OCI-LY1 (cell line): Measurements from ENCODE around the gene DDX1.

Source experiments
- CTCF ChIP-seq: fragments of 200-600 bp; sonication (generic), shearing (Covaris generic); IDR thresholded peaks from 2 replicates; pipeline ENCODE4 v1.5.1; 2017; ENCODE audit warnings: mild to moderate bottlenecking, antibody characterized with exemption, low read length, moderate library complexity, mixed read lengths
- EZH2 ChIP-seq: fragments of 200-600 bp; sonication (generic), shearing (Covaris generic); IDR thresholded peaks from 2 replicates; pipeline ENCODE4 v1.8.0; 2017; ENCODE audit warnings: borderline replicate concordance, mixed run types, mild to moderate bottlenecking, antibody characterized with exemption, low read length, moderate library complexity, mixed read lengths

DNA sequence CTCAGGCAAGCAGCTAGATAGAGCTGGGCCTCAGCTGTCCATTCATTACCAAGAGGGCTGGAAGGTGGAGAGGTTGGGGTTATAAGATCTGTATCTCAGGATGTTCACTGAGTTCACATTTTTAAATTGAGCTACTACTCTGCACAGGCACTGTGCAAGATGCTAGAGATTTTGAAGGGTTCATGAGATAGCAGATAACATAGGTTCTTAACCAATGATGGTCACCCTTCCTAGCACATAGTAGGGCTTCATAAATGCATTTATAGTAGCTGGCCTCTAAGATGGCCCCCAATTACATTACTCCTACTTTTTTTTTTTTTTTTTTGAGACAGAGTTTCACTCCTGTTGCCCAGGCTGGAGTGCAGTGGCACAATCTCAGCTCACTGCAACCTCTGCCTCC lies 79.7 kb downstream of the DDX1 start:
- TF ChIP-seq CTCF (no peak), EZH2 (no peak)
